HepG2 (cell line): ENCODE measurements around the gene HES7. TPM values are rescaled to one million over a fixed set of nuclear protein-coding genes. Genes with fewer than 3 reads are reported as not detected.
A peak's percentile ranks its signal among the peaks of the same experiment; 100 is the strongest.

Experiments
- AGO1 ChIP-seq: fragments of 200-400 bp; formaldehyde crosslinking; IDR thresholded peaks from 2 replicates; pipeline ENCODE4 v1.6.1; 2017; ENCODE audit warnings: mild to moderate bottlenecking, low read depth, low read length, moderate library complexity; ENCODE audit not compliant: poor library complexity, severe bottlenecking
- FOXK1 ChIP-seq: sonication (generic); formaldehyde crosslinking; IDR thresholded peaks from 2 replicates; pipeline ENCODE4 v1.4.0; 2020; ENCODE audit warnings: low read depth, missing genetic modification reagents, borderline replicate concordance
- GRHL1 ChIP-seq: sonication (generic); formaldehyde crosslinking; conservative IDR thresholded peaks from 2 replicates; pipeline ENCODE4 v1.8.0; 2022; ENCODE audit warnings: missing genetic modification reagents
- PRDM15 ChIP-seq: sonication (generic); formaldehyde crosslinking; IDR thresholded peaks from 2 replicates; pipeline ENCODE4 v1.4.0; 2020; ENCODE audit warnings: missing genetic modification reagents
- PRPF4 ChIP-seq: fragments of 200-400 bp; formaldehyde crosslinking; IDR thresholded peaks from 2 replicates; pipeline ENCODE4 v1.6.1; 2016; ENCODE audit warnings: low read length, low read depth; ENCODE audit not compliant: poor library complexity, severe bottlenecking
- RAD21 ChIP-seq: fragments of 450-650 bp; formaldehyde crosslinking; IDR thresholded peaks from 2 replicates; pipeline ENCODE4 v1.5.0; 2020; ENCODE audit warnings: mild to moderate bottlenecking
- SOX13 ChIP-seq, 3 experiments: fragments of 450-650 bp in 1 of 3; sonication (generic) in 1 of 3; formaldehyde crosslinking in 1 of 3; IDR thresholded peaks in 2 of 3; conservative IDR thresholded peaks in 1 of 3; 2 replicates each; pipeline versions ENCODE4 v1.5.0 to v1.6.1; 2016 to 2020; ENCODE audit warnings: antibody characterized with exemption in 1 of 3, mild to moderate bottlenecking in 1 of 3, missing compliant biosample characterization in 1 of 3, missing genetic modification reagents in 1 of 3, moderate library complexity in 1 of 3
- SPEN ChIP-seq: sonication (generic); formaldehyde crosslinking; IDR thresholded peaks from 2 replicates; pipeline ENCODE4 v1.5.1; 2020; ENCODE audit warnings: low read depth, mild to moderate bottlenecking, missing genetic modification reagents
- TFDP1 ChIP-seq: IDR thresholded peaks from 2 replicates; pipeline ENCODE4 v1.6.1; 2016; ENCODE audit warnings: missing compliant biosample characterization, missing genetic modification reagents, borderline replicate concordance
- TGIF2 ChIP-seq: IDR thresholded peaks from 2 replicates; pipeline ENCODE4 v1.6.1; 2016; ENCODE audit warnings: control low read depth, missing compliant biosample characterization
- TOPORS ChIP-seq: sonication (generic); formaldehyde crosslinking; IDR thresholded peaks from 2 replicates; pipeline ENCODE4 v1.8.0; 2023; ENCODE audit warnings: mild to moderate bottlenecking, missing genetic modification reagents
- ZNF234 ChIP-seq: sonication (generic); formaldehyde crosslinking; conservative IDR thresholded peaks from 2 replicates; pipeline ENCODE4 v1.5.1; 2020; ENCODE audit warnings: mild to moderate bottlenecking, missing genetic modification reagents
- ZNF275 ChIP-seq: sonication (generic); formaldehyde crosslinking; IDR thresholded peaks from 2 replicates; pipeline ENCODE4 v1.8.0; 2022; ENCODE audit warnings: missing genetic modification reagents, mild to moderate bottlenecking, inconsistent platforms, borderline replicate concordance
- ZNF513 ChIP-seq: sonication (generic); formaldehyde crosslinking; conservative IDR thresholded peaks from 2 replicates; pipeline ENCODE4 v1.5.0; 2020; ENCODE audit warnings: missing genetic modification reagents
- ZNF639 ChIP-seq: conservative IDR thresholded peaks from 2 replicates; pipeline ENCODE4 v1.6.1; 2018; ENCODE audit warnings: missing genetic modification reagents
- polyA plus RNA-seq, 8 experiments: library from polyadenylated mRNA; depleted of rRNA in 3 of 8; stranded (reverse) in 7 of 8; unstranded in 1 of 8; fragments of >200 nt; fragmentation: Illumina TruSeq in 4 of 8; extraction: Trizol in 4 of 8; gene quantifications; 2 replicates each; pipeline versions ENCODE4 v1.2.1 to v1.2.3, GENCODE V29; 2011 to 2016; ENCODE audit warnings: low read depth in 4 of 8, missing spikeins in 1 of 8, mixed read lengths in 1 of 8; ENCODE audit not compliant: insufficient read depth in 1 of 8
- total RNA-seq, 5 experiments: library from RNA; depleted of rRNA; stranded (reverse); fragments of >200 nt; fragmentation: Illumina TruSeq; extraction: Trizol; gene quantifications; 2 replicates each; pipeline ENCODE4 v1.2.3, GENCODE V29; 2016; ENCODE audit warnings: low read depth in 1 of 5

HES7 gene
- total and polyA plus RNA-seq, 2 of the 13 experiments (the other 11 are each of a cell fraction or from before 2014, with no cell fraction given), result not detected

- TF ChIP-seq AGO1 (peak; percentile 50), TGIF2 (no peak), ZNF513 (CRISPR knock-in tag) (no peak), ZNF275 (CRISPR knock-in tag) (no peak), RAD21 (peak; percentile 85), SPEN (CRISPR knock-in tag) (peak; percentile 61), PRDM15 (CRISPR knock-in tag) (no peak), FOXK1 (CRISPR knock-in tag) (no peak), TFDP1 (CRISPR knock-in tag) (peak; percentile 60; the same call in 1 of the 2 replicates), SOX13 (IDR thresholded peaks at IDR 0.05) (no peak), SOX13 (CRISPR knock-in tag; conservative IDR thresholded peaks at IDR 0.05 in 1 of 2, IDR thresholded peaks at IDR 0.05 in 1 of 2) (no peak), TOPORS (peak; percentile 39; the same call in 1 of the 2 replicates), PRPF4 (no peak), ZNF234 (CRISPR knock-in tag) (no peak), ZNF639 (CRISPR knock-in tag) (no peak), GRHL1 (CRISPR knock-in tag) (no peak)
These were observed 2.1 kb downstream of the HES7 start (continued) for GRCh38 chr17:8121681-8122421.
